ENCODE measurements around the gene ZNHIT2. TPM values are rescaled to one million over a fixed set of nuclear protein-coding genes. Genes with fewer than 3 reads are reported as not detected.

Gene ZNHIT2
- total RNA-seq, 1 experiment from 2014 or later = 48.2 TPM

- H3K4me2 ChIP-seq (ENCODE audit: low read length) = peak overlapping the region; percentile 56
- POLR2A ChIA-PET (ENCODE audit: unreplicated experiment) = interaction anchor here (0.6 kb wide), 1 partner anchor 43 kb away, joined by 14 read pairs; no protein-coding TSS in a partner anchor
- peaks cover 13% of the 10 kb centered on the region; the same call in 1 of the 2 replicates for H3K4me1 ChIP-seq (ENCODE audit: insufficient read depth, low read length)
- no peaks in the 10 kb centered on the region for H3K36me3 ChIP-seq (ENCODE audit: low read depth, low read length)
- no peak overlapping the region for H3K9ac ChIP-seq (ENCODE audit: low read length)
- no peaks in the 10 kb centered on the region for H3F3A ChIP-seq (ENCODE audit: low read length, unreplicated experiment)
- H3K4me3 ChIP-seq (ENCODE audit: low read length) = peak overlapping the region; percentile 44; the same call in 1 of the 2 replicates
- BruUV-seq (replicated peaks) = no TSS peak
- no peaks in the 10 kb centered on the region for H4K20me1 ChIP-seq (ENCODE audit: low read length)
- no peak for DNase-seq
- peak overlapping the region; percentile 87 for H2AFZ ChIP-seq (ENCODE audit: low read length)
- TF ChIP-seq EZH2phosphoT487 (IDR thresholded peaks at IDR 0.05; ENCODE audit: borderline replicate concordance, low read length) (no peak), CTCF (conservative IDR thresholded peaks at IDR 0.05; ENCODE audit: low read depth, low read length) (no peak), EZH2 (IDR thresholded peaks at IDR 0.05; ENCODE audit: low read length, unreplicated experiment) (no peak)
- intact Hi-C loops (cut with micrococcal nuclease) = no loop called here
- no peaks in the 10 kb centered on the region for H3K9me3 ChIP-seq (ENCODE audit: low read length)
- no peak overlapping the region for H3K27ac ChIP-seq (ENCODE audit: low read length)
- CTCF ChIA-PET = no interaction called here
- H3K79me2 ChIP-seq (ENCODE audit: low read length) = no peaks in the 10 kb centered on the region
- no peak for ATAC-seq
- no peaks in the 10 kb centered on the region for H3K27me3 ChIP-seq (ENCODE audit: low read length)
- no peaks in the 10 kb centered on the region for H3K9me2 ChIP-seq (replicated peaks; ENCODE audit: low read length)
These were observed 48.2 kb upstream of the ZNHIT2 start for GRCh38 chr11:65165410-65166317.

GRCh38 chr11:65163684-65164083 is 46.2 kb upstream of the ZNHIT2 start:
- Histone ChIP-seq H3K27me3 (ENCODE audit: low read length) (no peaks in the 10 kb centered on the region), H3F3A (ENCODE audit: low read length, unreplicated experiment) (no peaks in the 10 kb centered on the region), H3K9ac (ENCODE audit: low read length) (no peak overlapping the region), H2AFZ (ENCODE audit: low read length) (no peak overlapping the region), H3K4me1 (ENCODE audit: insufficient read depth, low read length) (peaks cover 7% of the 10 kb centered on the region; the same call in 1 of the 2 replicates), H3K9me3 (ENCODE audit: low read length) (no peaks in the 10 kb centered on the region), H3K27ac (ENCODE audit: low read length) (no peak overlapping the region), H3K36me3 (ENCODE audit: low read depth, low read length) (no peaks in the 10 kb centered on the region), H3K79me2 (ENCODE audit: low read length) (no peaks in the 10 kb centered on the region), H3K4me3 (ENCODE audit: low read length) (no peak overlapping the region), H4K20me1 (ENCODE audit: low read length) (no peaks in the 10 kb centered on the region), H3K9me2 (replicated peaks; ENCODE audit: low read length) (no peaks in the 10 kb centered on the region), H3K4me2 (ENCODE audit: low read length) (no peak overlapping the region)
- ATAC-seq (no peak), DNase-seq (no peak)
- intact Hi-C loops (cut with micrococcal nuclease) = no loop called here
- ChIA-PET CTCF (no interaction called here), POLR2A (ENCODE audit: unreplicated experiment) (interaction anchor here (0.5 to 0.6 kb wide), 3 partner anchors 24 to 345 kb away, joined by 3 to 9 read pairs (median 3); no protein-coding TSS in a partner anchor)
- no peak for TF ChIP-seq EZH2phosphoT487 (IDR thresholded peaks at IDR 0.05; ENCODE audit: borderline replicate concordance, low read length)
- TF ChIP-seq EZH2 (IDR thresholded peaks at IDR 0.05; ENCODE audit: low read length, unreplicated experiment) = no peak
- no peak for TF ChIP-seq CTCF (conservative IDR thresholded peaks at IDR 0.05; ENCODE audit: low read depth, low read length)
- BruUV-seq (replicated peaks) = no TSS peak

- ChIA-PET CTCF (no interaction called here), POLR2A (ENCODE audit: unreplicated experiment) (no interaction called here)
- Histone ChIP-seq H3K4me3 (ENCODE audit: low read length) (no peak overlapping the region), H3K9ac (ENCODE audit: low read length) (no peak overlapping the region), H3K4me2 (ENCODE audit: low read length) (no peak overlapping the region), H3K79me2 (ENCODE audit: low read length) (no peaks in the 10 kb centered on the region), H3K27ac (ENCODE audit: low read length) (no peak overlapping the region), H3K9me3 (ENCODE audit: low read length) (no peaks in the 10 kb centered on the region), H3F3A (ENCODE audit: low read length, unreplicated experiment) (no peaks in the 10 kb centered on the region), H4K20me1 (ENCODE audit: low read length) (no peaks in the 10 kb centered on the region), H3K9me2 (replicated peaks; ENCODE audit: low read length) (no peaks in the 10 kb centered on the region), H3K4me1 (ENCODE audit: insufficient read depth, low read length) (peaks cover 2% of the 10 kb centered on the region; the same call in 1 of the 2 replicates), H3K36me3 (ENCODE audit: low read depth, low read length) (no peaks in the 10 kb centered on the region), H3K27me3 (ENCODE audit: low read length) (no peaks in the 10 kb centered on the region), H2AFZ (ENCODE audit: low read length) (no peak overlapping the region)
- no TSS peak for BruUV-seq (replicated peaks)
- ATAC-seq (no peak), DNase-seq (no peak)
- no peak for TF ChIP-seq EZH2phosphoT487 (IDR thresholded peaks at IDR 0.05; ENCODE audit: borderline replicate concordance, low read length)
- no peak for TF ChIP-seq EZH2 (IDR thresholded peaks at IDR 0.05; ENCODE audit: low read length, unreplicated experiment)
- TF ChIP-seq CTCF (conservative IDR thresholded peaks at IDR 0.05; ENCODE audit: low read depth, low read length) = no peak
- intact Hi-C loops (cut with micrococcal nuclease) = no loop called here
These were observed 43.1 kb upstream of the ZNHIT2 start for GRCh38 chr11:65160643-65161042.
